ENCODE data around the gene IFT25.

The IFT25 gene

GRCh38 chr1:53956308-53957168, 11.0 kb upstream of the IFT25 start:
- DNase-seq = peak in 1 of 2 donors; percentile 15

- no peak for DNase-seq
These were observed 8.6 kb upstream of the IFT25 start for GRCh38 chr1:53954128-53954527.

- no peak for DNase-seq
These were observed 6.2 kb upstream of the IFT25 start for GRCh38 chr1:53951697-53952096.

GRCh38 chr1:53949023-53949990, 3.8 kb upstream of the IFT25 start:
- peak in 1 of 2 donors; percentile 43 for DNase-seq

GRCh38 chr1:53948291-53948690, 2.8 kb upstream of the IFT25 start:
- DNase-seq = no peak

- no peak for DNase-seq
These were observed 1.8 kb upstream of the IFT25 start for GRCh38 chr1:53947172-53947907.

GRCh38 chr1:53946252-53947171, 1.0 kb upstream of the IFT25 start, which contains the start of gene LRRC42:
TSS of gene LRRC42 (plus strand) at chr1:53946350. CDS start at chr1:53952000, 5,650 bp downstream.
- peak; percentile 79 to 84 for DNase-seq

- peak in 1 of 2 donors; percentile 26 for DNase-seq
These were observed 391 bp downstream of the IFT25 start for GRCh38 chr1:53945183-53945432.

- no peak for DNase-seq
These were observed 873 bp downstream of the IFT25 start for GRCh38 chr1:53944469-53945182.

GRCh38 chr1:53943490-53944043, 1.9 kb downstream of the IFT25 start:
- no peak for DNase-seq

- DNase-seq = no peak
These were observed 2.4 kb downstream of the IFT25 start for GRCh38 chr1:53943090-53943489.

GRCh38 chr1:53942127-53942957, 3.2 kb downstream of the IFT25 start:
- no peak for DNase-seq

- no peak for DNase-seq
These were observed 7.2 kb downstream of the IFT25 start for GRCh38 chr1:53938136-53938830.

GRCh38 chr1:53936430-53936829, 9.1 kb downstream of the IFT25 start:
- DNase-seq = no peak

GRCh38 chr1:53934170-53934765, 11.2 kb downstream of the IFT25 start:
- no peak for DNase-seq

GRCh38 chr1:53931523-53931922, 14.0 kb downstream of the IFT25 start:
- DNase-seq = no peak

GRCh38 chr1:53930932-53931331, 14.6 kb downstream of the IFT25 start:
- DNase-seq = no peak

GRCh38 chr1:53929246-53929960, 16.1 kb downstream of the IFT25 start:
- no peak for DNase-seq
